NCI-H2029 treated with DMSO at 0.1 percent for 48 hours (cell line): ENCODE results near the gene GLIS1.

Source experiments
- DNase-seq: peaks from one replicate; lab custom pipeline; 2025; lab: John Stamatoyannopoulos, UW

Gene GLIS1

DNA sequence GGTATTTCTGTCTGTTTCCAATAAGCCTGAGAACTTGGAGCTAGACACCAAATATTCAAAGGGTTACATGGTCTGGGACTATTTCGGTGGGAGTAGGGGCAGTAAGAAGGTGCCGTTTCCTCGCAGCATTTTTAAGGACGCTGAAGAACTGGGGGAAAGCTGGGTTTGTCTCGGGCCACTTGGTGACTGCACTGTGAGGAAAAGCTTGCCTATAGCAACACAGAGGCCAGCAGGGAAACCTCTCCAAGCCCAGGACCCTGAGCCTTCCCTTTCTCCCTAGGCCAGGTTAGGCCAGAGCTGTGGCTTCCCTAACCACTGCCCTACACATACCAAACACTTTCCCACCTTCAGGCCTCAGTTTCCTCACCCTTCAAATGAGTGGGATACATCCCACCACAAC is 3.3 kb downstream of the GLIS1 start:
- DNase-seq, result no peak

DNA sequence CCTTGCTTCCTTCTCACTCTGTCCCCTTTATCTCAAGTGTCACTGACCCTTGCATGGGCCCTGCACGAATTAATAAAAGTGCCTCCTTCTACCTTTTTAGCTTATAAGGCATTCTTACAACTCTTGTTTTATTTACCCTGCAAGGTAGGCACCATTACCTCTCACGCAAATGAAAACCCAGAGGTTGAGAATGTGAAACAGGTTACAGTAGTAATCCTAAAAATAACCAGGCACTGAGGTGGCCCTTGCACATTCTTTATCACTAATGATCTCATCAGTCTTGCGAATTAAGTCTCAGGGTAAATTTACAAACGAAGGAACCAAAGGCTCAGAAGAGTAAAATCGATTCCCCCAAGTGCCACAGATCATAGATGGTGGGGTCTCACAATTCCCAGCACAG is 3.7 kb downstream of the GLIS1 start:
- DNase-seq, result no peak

DNA sequence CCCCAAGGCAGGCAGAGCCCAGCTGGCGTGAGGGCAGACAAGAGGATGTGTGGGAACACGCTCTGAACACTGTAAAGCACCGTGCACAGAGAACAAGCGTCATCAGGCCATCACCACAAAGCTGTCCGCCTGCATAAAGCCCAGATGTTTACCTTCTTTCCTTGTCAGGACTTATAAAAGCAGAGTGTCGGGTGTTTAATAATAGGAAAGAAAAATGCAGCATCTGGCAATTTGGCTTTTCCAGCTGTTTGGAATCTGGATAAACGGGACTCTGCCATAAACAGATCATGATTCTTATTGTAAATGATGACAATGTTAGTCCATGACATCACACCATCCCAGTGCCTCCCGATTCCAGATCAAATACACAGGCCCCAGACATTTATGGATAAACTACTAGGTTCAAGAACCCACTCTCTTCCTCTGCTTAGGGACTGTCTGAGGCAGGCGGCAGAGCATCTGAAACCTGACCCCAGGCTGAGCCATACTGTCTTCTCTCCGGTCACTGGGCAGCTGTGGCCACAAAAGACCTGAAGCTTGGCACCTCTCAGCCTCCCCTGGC is 4.2 kb downstream of the GLIS1 start:
- peak; percentile 17 for DNase-seq

DNA sequence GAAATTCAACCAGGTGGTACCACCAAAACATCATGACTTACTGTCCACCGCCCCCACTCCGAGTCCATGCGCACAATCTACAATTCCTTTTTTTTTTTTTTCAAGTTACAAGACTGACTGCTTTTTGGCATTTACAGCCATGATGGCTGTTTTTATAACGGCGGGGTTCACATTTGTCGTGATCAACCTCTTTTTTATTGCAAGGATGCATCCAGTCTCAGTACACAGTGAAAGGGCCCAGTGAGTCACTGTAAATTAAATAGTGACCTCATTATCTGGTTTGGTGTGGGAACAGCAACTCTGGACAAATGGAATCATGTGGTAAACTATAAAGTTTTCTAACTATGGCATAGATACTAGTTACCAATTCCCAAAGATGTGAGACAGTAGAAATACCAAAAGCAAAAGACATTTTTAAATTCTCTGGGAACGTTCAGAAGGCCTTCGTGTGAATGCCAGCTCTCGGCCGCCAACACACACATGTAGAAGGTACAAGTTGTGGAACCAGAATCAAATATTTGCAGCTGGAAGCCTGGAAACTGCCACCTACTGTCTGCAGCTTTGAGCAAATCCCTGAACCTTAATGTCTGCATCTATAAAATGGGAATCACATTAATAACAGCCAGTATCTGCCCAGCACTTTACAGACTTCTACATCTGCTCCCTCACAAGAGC is 4.9 kb downstream of the GLIS1 start:
- no peak for DNase-seq

DNA sequence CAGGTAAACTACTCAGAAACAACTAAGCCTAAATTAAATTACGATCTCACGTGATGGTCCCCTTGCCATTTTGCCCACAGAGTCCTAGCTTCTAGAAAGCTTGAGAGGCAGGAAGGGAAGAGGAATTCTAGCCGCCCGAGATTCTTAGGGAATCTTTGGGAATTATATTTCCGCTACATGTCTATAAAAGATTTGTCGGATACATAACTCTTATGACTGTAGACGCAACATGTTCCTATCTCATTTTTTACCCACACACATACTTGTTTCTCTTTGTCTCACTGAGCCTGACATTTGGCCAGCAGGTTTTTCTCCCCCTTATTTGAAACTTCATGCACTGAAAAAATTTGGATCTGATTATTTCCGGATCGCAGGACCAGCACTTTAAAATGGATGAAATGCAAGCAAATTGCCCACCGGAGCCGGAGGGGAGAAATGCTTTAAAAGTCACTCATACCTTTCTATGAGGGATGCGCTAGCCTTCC is 5.5 kb downstream of the GLIS1 start:
- DNase-seq, result no peak

DNA sequence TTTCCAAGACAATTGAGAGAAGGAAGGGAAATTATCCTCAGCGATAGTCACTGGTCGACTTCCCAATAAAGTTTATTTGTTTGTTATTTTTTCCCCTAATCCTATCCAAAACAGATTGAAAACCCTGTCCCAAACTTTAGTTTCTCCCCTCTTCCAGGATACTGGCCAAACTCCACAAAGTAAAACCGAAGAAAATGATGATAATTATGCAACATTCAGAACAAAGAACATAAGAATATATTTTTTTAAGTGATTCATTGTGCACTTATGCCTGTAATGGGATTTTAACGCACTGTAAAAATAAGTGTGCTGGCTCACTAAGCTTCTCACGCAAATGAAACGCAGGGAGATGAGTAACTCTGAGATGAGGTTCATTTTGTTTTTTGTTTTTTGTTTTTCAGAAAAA is 6.0 kb downstream of the GLIS1 start:
- no peak for DNase-seq

DNA sequence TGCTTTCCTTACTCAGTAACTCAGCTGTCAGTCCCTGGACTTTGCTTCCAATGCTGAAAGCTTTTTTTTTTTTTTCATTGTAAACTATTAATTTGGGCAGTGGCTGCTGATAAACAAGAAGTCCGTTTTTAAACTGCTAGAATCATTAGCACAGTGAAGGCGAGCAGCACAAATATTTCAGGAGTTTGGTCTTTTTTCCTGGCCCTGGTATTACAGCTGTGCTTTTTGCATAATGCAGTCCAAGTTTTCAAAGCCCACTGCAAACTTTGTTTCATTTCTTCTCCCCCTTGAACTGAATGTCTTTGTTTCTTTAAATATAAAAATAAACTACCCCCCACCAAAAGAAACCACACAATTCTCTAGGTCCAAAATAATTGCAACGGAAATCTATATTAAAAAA is 6.6 kb downstream of the GLIS1 start:
- DNase-seq, result no peak

DNA sequence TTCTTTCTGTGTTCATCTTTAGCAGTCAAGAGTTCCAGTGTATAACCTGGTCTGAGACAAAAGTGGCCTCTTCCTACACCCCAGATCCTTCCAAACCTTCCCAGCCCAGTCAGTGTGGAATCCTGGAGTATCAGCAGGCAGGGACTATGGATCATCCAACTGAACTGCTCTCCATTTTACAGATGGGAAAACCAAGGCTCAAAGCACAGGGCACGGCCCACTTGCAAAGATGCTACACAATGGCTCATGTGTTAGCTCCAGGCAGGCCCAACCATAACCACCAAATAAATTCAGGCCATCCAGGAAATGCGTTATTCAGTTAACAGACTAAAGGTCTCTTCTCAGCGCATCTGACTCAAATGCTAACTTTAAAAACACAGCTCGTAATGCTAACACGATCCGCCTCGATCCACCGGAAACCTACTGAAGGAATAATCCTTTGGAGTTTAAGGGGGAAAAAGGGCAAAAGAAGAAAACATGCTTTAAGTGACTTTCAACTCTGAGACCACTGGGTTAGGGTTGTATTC is 7.1 kb downstream of the GLIS1 start:
- no peak for DNase-seq

DNA sequence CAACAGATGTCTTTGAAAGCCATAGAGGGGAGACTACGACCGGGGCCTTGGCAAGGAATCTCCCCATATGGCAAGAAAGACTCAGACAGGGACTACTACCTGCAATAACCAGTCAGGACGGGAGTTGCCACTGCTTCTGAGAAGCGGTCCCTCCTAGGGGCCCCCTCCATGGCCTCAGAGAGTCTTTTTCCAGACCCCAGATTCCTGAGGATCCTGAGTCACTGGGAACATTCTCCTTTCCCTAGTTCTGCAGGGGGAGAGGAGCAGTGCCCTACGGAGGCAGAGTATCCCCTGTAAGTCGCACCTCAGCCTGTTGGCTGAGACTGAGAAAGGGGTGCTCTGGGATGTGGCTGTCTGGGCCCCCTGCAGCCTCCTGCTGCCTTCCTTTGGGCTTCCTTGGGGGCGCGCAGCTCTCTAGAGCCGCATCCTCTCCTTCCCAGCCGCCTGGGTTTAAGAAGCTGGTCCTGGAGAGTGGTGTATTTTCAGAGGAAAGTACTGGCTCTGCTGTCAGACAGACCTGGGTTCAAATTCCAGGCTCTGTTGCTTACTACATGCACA is 7.8 kb downstream of the GLIS1 start:
- no peak for DNase-seq

DNA sequence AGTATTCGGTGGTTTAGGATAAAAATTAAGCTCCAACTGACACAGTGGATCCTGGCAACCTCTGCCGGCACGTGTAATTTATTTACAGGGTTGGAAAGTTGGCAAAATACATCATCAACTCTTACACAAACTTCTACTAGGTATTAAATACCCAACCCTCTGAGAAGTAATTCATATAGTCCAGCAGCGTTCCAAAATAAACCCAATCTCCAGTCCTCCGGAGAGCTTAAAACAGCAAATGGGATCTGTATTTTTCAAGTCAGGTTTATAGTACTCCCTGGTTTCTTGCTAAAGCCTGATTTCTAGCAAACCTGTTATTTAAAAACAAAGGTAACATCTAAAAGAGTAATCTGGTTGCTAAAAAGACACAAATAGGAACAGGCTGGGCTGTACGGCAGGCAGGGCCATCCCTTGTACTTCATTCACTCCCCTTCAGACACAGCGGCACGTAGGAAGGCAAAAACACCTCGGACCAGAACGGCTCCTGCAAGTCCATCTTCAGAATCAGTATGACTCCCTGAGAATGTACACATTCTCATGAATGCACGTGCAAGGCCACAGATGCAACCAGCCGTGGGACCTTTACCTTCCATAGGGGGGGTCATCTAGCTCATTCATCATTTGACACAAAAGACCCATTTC is 8.6 kb downstream of the GLIS1 start:
- no peak for DNase-seq

DNA sequence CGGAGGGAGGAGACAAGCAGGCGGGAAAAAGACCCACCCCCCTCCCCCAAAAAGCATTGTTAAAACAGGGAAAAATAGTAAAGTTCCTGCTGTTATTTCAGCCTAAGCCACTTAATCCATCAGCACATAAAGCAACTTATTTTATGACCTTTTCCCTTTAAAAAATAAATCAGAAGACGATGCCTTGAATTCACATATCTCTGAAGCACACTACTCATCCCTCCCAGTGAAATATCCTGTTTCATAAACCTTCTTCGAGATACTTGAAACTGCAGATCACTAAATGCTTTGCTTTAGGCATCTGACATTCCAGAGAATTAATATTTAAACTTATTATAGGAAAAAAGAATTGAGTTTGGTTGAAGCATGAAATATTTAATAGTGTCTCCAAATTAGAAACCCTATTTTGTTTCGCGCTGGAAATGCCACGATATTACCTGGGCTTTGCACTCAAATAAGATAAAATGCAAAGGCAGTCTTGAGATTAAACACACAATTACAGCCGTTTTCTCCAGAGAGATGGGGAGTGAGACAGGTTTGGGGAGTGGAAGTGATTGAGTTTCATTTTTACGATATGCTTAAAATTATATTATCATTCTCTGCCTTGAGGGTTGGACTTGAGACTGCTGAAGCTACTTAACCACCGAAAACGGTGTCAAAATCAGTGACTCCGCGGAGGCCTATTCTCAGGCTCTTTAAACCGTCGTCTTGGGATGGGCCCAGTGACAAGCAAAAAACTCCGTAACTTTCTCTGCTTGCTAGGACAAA is 9.3 kb downstream of the GLIS1 start:
- no peak for DNase-seq

DNA sequence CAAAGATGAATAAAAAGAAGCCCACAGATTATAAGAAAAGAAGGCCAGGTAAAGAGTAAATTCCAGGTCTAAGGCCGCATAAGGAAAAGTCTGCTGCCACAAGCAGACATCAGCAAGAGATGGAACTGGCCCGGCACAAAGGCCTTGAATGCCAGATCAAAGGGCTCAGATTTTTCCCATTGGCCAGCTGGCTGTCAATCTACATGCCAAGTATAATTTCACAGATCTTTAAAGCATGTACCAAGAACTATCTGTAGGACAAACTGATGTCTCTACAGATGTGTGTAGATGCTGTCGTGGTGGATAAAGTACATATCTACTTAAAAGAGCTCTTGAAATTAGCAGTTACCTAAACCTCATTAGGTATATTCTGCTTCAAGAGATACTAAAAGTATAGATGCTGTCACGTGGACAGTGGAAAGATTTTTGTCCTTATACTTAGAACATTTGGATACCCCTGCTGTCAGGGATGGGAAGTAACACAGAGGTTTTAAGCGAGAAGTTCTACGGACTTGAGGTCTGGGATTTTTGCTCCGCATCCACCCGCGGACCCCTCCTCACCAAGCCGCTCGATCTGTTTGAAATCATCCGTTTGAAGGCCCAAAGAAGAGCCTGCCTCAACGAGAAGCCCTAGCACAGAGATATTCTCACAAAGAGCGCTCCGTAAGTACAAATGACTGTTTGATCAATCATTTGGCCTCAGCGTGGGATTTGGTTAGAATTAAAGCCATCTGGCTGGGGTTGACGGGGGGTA is 10.1 kb downstream of the GLIS1 start:
- DNase-seq, result no peak

DNA sequence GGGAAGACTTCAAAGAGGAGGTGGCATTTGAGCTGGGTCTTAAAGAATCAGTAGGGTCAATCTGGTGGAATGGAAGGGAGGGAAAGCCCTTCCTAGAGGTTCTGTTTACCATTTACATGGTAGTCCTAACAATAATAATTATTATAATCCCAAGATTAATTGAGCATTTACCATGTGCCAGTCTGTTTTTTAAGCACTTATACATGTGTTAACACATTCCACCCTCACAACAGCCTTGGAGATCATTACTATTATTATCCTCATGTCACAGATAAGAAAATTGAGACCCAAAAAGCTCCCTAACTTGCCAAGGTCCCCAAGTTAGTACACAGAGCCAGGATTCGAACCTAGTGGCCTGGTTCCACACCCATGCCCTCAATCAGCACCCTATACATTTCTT is 10.8 kb downstream of the GLIS1 start:
- no peak for DNase-seq

DNA sequence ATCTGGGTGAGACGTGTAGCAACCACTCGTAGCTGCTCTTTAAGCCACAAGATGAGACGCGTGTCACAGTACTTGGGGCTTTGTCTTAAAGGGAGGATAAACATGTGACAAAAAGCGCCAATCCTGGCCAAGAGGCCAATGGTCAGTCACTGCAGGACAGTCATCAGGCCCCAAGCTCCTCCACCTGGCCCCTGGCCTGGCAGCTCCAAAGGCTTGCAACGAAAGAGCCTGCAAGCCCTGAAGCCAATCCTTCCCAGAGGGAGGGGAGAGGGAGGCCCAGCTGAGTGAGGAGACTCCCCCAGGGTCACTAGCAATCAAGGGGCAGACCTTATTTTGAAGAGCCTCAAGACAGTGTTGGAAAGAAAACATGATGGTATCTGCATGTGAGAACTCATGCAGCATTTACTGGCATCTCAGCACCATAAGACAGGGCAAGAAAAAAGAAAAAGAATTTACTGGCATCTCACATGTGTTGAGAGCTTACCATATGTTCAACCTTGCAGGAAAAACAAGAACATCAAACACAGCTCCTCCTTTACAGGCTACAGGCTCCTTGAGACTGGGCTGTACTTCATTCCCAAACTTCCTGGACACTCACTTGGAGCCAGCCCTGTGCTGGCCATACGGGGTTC is 11.4 kb downstream of the GLIS1 start:
- DNase-seq, result no peak

DNA sequence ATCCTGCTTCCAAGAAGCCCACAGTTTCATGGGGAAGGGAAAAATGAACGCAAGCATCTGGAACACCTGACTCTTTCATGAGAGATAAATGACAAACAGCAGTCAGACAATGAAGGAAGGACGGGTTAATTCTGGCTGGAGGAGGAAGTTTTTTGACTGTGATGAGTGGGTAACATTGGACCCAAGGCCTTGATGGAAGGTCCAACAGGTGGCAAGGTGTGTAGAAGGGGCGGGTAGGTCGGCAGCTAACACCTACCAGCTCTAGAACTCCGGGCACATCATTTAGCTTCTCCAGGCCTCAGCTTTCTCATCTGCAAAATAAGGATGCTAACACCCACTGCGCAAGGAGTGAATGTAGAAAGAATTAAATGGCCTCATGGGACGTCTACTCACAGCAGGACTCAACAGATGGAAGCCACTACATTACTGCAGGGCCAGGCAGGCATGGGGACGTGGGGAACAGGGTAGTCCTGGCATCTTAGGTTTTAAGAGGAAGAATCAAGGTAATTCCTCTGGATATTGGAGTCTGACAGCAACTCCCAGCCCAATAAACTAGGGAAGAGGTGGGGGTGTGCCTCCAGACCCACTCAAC is 12.9 kb downstream of the GLIS1 start:
- DNase-seq, result no peak

DNA sequence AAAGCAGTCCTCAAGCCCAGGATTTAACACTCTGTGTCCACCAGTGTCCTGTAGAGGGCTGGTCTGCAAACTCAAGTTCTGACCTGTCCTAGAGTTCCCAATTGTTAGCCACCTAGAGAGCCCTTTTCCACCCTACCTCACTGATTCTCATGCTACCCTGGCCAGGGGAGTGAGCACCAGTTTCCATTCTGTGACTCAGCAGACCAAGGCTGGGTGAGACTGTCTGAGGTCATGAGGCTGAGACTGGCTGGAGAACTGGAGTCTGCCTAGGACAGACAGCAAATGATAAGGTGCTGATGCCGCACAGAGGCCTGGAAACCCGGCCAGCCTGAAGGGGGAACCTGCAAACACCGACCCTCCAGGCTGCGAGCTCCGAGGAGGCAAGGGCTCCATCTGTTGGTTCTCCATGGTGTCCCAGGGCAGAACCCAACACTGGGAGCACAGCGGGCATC is 13.7 kb downstream of the GLIS1 start:
- DNase-seq, result no peak

DNA sequence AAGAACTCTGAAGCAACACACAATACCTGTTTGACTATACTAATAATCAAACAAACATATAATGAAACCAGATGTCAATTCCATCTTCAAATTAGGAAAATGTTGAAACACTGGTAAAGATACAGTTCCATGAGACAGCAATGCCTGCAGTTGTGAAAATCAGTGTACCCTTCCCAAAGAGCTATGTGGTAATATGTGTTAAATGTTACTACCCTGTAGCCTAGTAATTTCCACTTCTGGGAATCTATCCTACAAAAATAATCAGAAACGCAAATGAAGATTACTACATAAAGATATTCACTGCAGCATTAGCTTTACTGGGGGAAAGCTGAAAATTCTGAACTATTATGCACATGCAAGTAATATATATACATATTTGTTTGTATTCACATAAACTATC is 16.9 kb downstream of the GLIS1 start:
- DNase-seq, result no peak

DNA sequence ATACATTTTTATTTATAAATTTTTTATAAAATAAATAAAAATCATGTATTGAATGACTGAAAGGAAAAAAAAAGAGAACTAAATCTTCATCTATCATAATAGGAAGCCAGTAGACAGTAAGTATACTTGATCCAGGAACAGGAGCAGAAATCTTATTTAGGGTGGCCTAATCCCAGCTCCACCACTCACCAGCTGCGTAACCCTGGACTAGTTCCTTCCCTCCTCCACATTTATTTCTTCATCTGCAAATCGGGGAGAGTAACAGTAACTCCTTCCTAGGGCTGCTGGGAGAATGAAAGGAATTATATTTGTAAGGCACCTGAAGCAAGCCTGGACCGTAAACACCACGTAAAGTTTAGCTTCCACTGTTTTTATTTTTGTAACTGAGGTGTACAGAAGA is 17.9 kb downstream of the GLIS1 start:
- DNase-seq, result no peak

DNA sequence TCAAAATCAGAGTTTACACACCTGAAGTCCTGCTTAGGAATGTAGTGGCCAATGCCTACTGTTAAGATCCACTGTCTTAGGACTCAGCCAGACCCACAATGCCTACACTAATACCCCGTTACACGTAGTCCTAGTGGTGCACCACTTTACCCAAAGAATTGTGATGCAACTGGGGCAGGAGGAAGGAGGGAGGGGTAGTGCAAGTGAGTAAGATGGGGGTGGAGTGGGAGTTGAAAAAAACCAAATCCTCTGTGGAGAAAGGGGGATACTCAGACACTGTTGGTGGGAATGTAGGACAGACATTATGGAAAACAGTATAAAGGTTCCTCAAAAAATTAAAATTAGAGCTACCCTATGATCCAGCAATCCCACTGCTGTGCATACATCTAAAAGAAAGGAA is 19.5 kb downstream of the GLIS1 start:
- no peak for DNase-seq

DNA sequence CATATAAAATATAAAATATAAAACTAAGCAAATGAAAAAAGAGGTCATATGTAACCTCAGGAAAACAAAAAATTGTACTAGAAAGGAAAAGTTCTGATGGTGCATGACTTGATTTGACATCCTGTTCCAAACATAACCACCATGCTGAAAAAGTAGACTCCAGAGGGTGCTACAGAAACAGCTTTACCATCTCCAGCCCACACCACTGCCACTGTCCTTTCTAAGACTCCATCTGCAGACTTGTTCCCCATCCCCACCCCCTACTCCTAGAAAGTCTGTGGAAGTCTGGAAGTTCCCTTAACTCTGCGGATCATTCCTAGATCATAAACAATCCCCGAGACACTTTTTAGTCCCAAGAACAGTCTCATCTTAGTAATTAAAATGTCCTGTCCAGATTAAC is 20.5 kb downstream of the GLIS1 start:
- DNase-seq, result no peak
